ENCODE results near the gene ARHGEF4.
"Not testable (repeated sequence)": the region's sequence is repeated elsewhere in the genome, so short reads cannot be mapped to it uniquely, and the experiment has no call there.

ARHGEF4 gene

GRCh38 chr2:130975729-130976128 is 139.0 kb downstream of the ARHGEF4 start:
- no peak for DNase-seq (ENCODE audit: low read depth)

DNA sequence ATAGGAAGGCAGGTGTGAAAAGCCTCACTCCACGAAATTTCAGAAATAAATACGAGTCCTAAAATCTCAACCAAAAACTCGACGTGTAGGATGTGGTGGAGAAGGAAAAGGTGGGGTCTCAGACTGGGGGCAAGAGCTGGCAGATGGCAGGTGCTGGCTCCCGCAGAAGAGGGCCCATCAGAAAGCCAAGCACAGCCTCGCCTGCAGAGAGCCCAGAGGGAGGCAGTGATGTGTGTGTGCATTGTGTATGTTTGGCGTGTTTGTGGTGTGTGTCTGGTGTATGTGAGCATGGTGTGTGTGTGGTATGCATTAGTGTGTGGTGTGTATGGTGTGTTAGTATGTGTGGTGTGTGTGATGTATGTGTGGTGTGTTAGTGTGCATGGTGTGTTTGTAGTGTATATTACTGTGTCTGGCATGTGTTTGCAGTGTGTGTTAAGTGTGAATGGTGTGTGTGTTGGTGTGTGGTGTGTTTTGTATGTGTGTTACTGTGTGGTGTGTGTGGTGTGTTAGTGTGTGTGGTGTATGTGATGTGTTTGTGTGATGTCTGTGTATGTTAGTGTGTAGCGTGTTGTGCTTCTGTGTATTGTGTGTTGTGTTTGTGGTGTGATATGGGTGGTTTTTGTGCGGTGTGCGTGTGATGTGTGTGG is 140.0 kb downstream of the ARHGEF4 start:
- DNase-seq (ENCODE audit: low read depth): no peak

DNA sequence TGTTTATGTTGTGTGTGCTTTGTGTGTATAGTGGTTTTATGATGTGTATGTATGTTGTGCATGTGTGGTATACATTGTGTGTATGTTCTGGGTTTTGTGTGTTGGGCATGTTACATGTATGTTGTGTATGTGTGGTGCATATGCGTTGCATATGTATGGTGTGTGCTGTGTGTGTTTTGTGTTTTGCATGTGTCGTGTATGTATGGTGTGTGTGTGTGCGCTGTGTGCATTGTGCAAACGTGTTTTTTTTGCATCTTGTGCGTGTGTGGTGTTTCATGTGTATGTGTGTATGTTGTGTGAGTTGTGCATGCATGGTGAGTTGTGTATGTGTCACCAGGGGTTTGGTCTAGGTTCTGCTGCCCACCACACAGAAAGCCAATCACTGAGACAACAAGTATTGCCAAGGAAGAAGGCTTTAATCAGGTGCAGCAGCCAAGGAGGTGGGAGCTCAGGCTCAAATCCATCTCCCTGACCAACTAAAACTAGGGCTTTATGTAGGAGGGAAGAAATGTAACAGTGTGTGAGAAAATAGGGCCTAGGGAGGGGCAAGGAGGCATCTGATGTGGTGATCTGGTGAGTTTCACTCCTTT is 140.8 kb downstream of the ARHGEF4 start:
- DNase-seq (ENCODE audit: low read depth): no peak

DNA sequence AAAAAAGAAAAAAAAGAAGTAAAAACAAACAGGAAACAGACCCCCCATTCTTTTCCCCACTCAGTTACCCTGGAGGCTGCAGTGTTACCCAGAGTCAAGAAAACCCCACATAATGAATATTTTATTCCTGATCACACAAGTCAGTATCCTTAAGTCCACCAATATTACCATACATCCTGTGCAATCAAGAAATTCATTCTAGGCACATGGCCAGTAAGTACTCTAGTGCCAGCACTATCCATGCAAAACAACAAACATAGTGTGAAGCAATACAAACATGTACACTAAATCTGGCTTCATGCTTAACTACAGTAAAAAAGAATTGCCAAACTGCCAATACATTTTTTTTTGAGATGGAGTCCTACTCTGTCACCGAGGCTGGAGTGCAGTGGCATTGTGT is 145.0 kb downstream of the ARHGEF4 start:
- no peak for DNase-seq (ENCODE audit: low read depth)

DNA sequence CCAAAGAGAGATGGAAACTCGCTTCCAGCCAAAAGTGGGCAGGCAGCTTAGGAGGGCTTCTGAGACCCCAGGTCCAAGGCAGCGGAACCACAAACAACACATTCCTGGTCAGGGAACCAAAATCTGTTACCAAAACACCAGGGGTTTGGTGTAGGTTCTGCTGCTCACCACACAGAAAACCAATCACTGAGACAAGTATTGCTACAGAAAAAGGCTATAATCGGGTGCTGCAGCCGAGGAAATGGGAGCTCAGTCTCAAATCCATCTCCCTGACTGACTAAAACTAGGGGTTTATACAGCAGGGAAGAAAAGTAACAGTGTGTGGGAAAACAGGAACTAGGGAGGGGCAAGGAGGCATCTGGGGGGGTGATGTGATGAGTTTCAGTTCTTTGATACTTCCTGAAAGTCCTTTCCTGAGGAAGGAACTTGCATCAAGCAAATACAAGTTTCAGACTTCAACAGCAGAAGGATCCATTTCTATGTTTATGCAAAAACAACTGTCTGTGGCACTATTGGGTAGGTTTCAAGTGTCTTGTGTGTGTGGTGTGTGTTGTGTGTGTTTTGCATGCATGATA is 148.6 kb downstream of the ARHGEF4 start:
- DNase-seq (ENCODE audit: low read depth): no peak

DNA sequence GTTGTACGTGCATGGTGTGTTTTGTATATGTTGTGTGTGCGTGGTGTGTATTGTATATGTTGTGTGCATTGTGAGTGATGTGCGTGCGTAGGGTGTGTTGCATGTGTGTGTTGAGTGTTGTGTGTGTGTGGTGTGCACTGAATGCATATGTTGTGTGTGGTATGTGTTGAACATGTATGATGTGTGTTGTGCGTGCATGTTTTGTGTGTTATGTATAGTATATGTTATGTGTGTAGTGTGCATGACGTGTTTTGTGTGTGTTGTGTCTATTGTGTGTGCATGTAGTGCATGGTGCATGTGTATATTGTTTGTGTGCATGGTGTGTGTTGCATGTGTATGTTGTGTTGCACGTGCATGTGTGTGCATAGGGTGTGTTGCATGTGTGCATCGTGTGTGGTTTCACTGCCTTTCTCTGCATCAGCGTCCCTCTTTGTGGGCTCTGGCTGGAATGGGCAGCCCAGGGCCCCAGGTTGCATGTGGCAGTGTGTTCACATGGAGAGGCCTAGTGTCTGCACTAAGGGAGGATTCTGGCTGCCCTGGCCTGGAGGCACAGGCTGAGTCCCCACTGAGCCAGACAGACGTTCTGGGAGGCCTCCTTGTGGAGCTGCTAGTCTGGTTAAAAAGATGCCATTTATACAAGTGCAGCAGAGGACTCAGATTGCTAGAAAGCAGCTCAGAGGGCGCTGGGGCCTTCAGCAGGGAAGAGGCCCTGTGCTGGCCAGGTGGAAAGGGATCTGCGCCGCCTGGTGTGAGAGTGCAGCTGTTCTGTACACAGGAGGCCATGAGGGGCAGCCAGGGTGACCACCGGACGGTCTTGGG is 149.3 kb downstream of the ARHGEF4 start:
- DNase-seq (ENCODE audit: low read depth): no peak

DNA sequence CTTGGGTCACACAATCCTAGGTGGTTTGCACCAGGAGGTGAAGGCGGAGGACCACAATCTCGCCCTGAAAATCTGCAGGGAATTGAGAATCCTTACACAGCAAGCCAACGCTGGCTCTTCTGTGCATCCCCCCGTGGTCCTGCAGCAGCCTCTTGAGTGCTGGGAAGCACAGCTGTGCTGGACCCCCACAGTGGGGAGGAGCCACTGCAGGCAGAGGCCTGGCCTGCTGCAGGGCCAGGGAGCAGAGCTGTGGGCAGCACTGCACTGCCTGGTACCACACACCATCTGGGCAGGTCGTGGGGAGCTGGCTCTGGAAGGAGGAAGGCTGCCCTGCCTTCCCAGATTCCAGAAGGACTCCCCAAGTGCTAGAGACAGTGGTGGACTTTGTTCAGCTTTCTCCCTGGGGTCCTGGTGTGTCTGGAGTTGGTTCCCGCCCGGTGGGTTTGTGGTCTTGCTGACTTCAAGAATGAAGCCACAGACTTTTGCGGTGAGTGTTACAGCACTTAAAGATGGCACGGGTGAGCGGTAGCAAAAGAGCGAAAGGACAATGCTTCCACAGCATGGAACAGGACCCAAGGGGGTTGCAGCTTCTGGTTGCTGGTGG is 150.3 kb downstream of the ARHGEF4 start:
- DNase-seq (ENCODE audit: low read depth): no peak

DNA sequence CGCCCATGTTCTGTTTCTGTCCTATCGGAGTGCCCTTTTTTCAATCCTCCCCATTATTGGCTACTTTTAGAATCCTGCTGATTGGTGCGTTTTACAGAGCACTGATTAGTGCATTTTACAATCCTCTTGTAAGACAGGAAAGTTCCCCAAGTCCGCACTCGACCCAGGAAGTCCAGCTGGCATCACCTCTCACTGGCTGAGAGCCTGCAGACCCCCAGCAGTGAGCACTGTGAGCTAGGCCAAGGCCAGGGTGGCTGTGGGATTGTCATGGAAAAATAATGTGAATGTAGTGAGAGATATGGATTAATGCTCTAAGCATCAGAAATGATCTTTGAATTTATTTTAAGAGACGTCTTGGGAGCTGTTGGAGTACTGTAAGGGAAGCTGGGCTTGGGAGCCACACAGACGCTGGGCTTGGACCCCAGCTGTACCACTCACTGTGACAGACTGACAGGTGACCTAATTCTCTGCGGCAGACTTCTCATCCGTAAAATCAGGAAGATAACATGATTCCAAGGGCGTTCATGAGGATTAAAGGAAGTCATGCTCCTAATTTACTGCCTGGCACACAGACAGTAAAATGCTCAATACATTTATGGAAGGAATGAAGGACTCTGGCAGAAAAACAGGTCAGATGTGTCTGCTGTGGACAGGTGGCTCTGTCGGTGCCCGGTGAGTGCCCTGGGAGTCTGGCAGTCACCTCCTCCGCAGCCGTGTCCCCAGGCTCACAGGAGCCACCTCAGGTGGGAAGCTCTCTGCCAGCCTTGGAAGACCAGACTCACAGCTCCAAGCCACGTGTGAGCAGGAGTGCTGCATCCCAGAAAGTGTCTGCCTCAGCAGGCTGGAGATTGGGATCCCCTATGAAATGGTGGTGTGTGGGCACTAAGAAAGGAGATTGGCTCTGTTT is 151.1 kb downstream of the ARHGEF4 start:
- DNase-seq (ENCODE audit: low read depth): no peak

DNA sequence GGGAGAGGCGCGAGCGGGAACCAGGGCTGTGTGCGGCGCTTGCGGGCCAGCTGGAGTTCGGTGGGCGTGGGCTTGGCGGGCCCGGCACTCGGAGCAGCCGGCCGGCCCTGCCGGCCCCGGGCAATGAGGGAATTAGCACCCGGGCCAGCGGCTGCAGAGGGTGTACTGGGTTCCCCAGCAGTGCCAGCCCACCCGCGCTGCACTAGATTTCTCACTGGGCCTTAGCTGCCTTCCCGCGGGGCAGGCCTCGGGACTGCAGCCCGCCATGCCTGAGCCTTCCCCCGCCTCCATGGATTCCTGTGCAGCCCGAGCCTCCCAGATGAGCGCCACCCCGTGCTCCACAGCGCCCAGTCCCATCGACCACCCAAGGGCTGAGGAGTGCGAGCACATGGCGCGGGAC is 154.7 kb downstream of the ARHGEF4 start:
- DNase-seq (ENCODE audit: low read depth): not testable (repeated sequence)

GRCh38 chr2:130992003-130992402 is 155.3 kb downstream of the ARHGEF4 start:
- not testable (repeated sequence) for DNase-seq (ENCODE audit: low read depth)

- no peak for DNase-seq (ENCODE audit: low read depth)
These were observed 160.0 kb downstream of the ARHGEF4 start for GRCh38 chr2:130996691-130997090.

DNA sequence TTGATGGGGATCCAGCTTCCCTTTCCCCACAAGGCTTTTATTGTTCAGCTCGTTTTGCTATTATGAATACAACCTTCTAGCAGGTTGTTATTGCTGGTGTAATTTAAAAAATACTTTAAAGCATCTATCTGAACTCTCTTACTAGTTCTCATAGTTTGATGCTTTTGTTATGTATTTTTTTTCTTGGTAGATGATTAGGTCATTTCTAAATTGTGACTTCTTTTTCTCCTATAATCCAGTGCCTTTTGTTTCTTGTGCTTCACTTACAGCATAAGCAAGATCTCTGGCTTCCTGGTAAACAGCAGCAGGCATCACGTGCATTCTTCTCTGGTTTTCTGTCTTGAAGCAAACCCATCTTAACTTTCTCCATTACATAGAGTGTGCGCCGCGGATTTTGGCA is 160.5 kb downstream of the ARHGEF4 start:
- DNase-seq (ENCODE audit: low read depth): no peak

- no peak for DNase-seq (ENCODE audit: low read depth)
These were observed 161.8 kb downstream of the ARHGEF4 start for GRCh38 chr2:130998561-130998960.

GRCh38 chr2:131004446-131005209 is 167.9 kb downstream of the ARHGEF4 start:
- no peak for DNase-seq (ENCODE audit: low read depth)

GRCh38 chr2:131005216-131005935 is 168.7 kb downstream of the ARHGEF4 start:
- DNase-seq (ENCODE audit: low read depth): no peak

DNA sequence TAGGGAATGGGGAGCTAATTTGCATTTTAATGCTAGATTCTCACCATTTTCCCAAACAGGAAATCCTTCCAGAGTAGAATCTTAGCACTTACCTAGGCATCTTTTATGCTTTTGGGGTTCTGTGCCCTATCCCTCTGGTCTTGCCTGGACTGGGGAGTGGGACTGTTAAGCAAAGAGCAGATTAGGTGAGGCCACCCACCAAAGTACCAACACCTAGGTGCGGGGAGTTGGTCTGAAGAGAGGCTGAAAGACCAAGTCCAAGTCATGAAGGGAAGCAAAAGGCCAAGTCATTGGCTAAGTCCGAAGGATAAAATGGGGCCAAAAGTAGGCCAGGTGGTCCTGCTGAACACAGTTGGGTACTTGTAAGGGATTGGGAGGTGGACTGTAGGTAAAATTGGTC is 169.8 kb downstream of the ARHGEF4 start:
- no peak for DNase-seq (ENCODE audit: low read depth)

DNA sequence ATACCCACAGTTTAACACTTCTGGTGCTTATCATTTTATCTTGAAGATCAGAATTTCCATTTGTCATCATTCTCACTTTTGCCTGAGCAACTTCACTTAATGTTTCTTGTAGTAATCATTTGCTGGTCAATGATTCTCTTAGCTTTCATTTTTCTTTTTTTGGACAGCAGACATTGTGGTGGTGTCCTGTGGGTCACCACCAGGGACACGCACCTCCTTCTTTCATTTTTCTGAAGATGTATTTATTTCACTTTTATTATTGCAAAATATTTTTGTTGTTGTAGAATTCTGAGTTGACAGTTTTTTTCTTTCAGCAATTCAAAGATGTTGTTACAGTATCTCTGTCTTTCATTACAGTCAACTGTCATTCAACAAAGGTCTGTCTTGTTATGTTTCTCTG is 172.3 kb downstream of the ARHGEF4 start:
- no peak for DNase-seq (ENCODE audit: low read depth)

GRCh38 chr2:131009713-131010475 is 173.2 kb downstream of the ARHGEF4 start:
- DNase-seq (ENCODE audit: low read depth): no peak

DNA sequence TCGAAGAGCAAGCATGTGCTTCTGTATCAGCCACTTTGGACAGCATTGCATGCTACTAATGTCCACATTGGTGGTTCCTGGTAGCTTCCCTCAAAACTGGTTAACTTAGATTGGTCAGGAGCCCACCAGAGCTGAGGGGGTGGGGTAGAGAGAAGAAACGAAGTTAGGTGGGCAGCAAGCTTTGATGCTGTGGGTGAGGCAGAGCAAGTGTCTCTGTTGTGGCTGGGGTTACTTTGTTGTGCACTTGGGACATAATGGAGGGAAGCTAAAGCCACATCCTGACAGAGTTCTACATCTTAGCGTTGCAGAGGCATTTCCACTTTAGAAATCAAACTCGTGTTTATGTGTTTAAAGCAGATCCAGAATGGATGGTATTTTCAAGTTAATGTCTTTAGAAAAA is 173.9 kb downstream of the ARHGEF4 start:
- no peak for DNase-seq (ENCODE audit: low read depth)

All from amniotic epithelial cell (primary cell).